OCI-LY1 (cell line): Measurements from ENCODE around the gene FUT8.

Experiments
- EZH2 ChIP-seq: fragments of 200-600 bp; sonication (generic), shearing (Covaris generic); IDR thresholded peaks from 2 replicates; pipeline ENCODE4 v1.8.0; 2017; ENCODE audit warnings: borderline replicate concordance, mixed run types, mild to moderate bottlenecking, antibody characterized with exemption, low read length, moderate library complexity, mixed read lengths
- TF ChIP-seq, protein P1 (sequence below): fragments of 200-600 bp; sonication (generic), shearing (Covaris generic); IDR thresholded peaks from 2 replicates; pipeline ENCODE4 v1.5.1; 2017; ENCODE audit warnings: mild to moderate bottlenecking, antibody characterized with exemption, low read length, moderate library complexity, mixed read lengths

DNA sequence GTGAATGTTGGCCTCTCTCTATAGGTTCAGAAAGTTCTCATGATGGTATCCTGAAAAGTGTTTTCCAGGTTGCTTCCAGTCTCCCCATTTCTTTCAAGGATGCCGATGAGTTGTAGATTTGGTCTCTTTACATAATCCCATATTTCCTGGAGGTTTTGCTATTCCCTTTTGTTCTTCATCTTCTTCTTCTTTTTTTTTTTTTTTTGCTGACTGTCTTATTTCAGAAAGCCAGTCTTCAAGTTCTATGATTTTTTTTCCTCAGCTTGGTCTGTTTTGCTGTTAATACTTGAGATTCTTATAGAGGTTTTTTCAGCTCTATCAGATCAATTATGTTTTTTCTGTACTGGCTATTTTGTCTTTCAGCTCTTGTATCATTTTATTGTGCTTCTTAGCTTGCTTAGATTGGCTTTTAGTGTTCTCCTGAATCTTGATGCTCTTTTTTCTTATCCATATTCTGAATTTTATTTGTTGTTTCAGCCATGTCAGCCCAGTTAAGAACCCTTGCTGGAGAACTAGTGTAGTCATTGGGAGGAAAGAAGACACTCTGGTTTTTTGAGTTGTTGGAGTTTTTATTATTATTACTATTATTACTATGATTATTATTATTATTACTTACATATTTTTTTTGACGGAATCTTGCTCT, 124.4 kb downstream of the FUT8 start:
- TF ChIP-seq, protein P1, sequence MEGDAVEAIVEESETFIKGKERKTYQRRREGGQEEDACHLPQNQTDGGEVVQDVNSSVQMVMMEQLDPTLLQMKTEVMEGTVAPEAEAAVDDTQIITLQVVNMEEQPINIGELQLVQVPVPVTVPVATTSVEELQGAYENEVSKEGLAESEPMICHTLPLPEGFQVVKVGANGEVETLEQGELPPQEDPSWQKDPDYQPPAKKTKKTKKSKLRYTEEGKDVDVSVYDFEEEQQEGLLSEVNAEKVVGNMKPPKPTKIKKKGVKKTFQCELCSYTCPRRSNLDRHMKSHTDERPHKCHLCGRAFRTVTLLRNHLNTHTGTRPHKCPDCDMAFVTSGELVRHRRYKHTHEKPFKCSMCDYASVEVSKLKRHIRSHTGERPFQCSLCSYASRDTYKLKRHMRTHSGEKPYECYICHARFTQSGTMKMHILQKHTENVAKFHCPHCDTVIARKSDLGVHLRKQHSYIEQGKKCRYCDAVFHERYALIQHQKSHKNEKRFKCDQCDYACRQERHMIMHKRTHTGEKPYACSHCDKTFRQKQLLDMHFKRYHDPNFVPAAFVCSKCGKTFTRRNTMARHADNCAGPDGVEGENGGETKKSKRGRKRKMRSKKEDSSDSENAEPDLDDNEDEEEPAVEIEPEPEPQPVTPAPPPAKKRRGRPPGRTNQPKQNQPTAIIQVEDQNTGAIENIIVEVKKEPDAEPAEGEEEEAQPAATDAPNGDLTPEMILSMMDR, result no peak
- no peak for TF ChIP-seq EZH2
